Measurements from ENCODE around the gene ECE1. TPM values are rescaled to one million over a fixed set of nuclear protein-coding genes. Genes with fewer than 3 reads are reported as not detected.

The ECE1 gene
- total and polyA plus RNA-seq, 2 of the 4 experiments (the other 2 are of a cell fraction), result 61.8 to 124 TPM

GRCh38 chr1:21292503-21292983 lies 2.3 kb upstream of the ECE1 start:
- Histone ChIP-seq H3K14ac (replicated peaks; ENCODE audit: low read depth, low read length) (peak overlapping the region; percentile 45), H3K4me3 (ENCODE audit: insufficient read depth, low read depth, low read length) (no peak overlapping the region), H3K18ac (ENCODE audit: low read depth, low read length) (no peak overlapping the region), H3K4me1 (ENCODE audit: control insufficient read depth, insufficient read depth, low read length) (peaks cover 29% of the 10 kb centered on the region), H3K79me1 (ENCODE audit: low read depth in 1 of 2, low read length in 2 of 2) (peaks cover 45 to 87% of the 10 kb centered on the region in 2 experiments), H3K4me2 (ENCODE audit: low read depth, low read length) (no peak overlapping the region), H4K8ac (ENCODE audit: low read depth in 2 of 2, low read length in 2 of 2) (no peak overlapping the region), H2BK20ac (ENCODE audit: low read depth, low read length) (no peak overlapping the region), H4K5ac (ENCODE audit: low read depth, low read length) (no peak overlapping the region), H3K9me1 (ENCODE audit: insufficient read depth, low read length) (peaks cover 13% of the 10 kb centered on the region), H2AK5ac (ENCODE audit: low read depth, low read length) (peak overlapping the region; percentile 12; the same call in 1 of the 2 replicates), H3K9me3 (ENCODE audit: control insufficient read depth, insufficient read depth, low read length) (no peaks in the 10 kb centered on the region), H3K27ac (ENCODE audit: insufficient read depth, low read length) (no peak overlapping the region), H3K23ac (ENCODE audit: low read depth, low read length) (no peak overlapping the region), H3K9ac (ENCODE audit: low read depth, low read length) (no peak overlapping the region), H2BK15ac (ENCODE audit: low read depth, low read length) (no peak overlapping the region), H2BK120ac (ENCODE audit: low read depth, low read length) (peak overlapping the region; percentile 18; the same call in 1 of the 2 replicates), H3K27me3 (ENCODE audit: control insufficient read depth, insufficient read depth, low read length) (no peaks in the 10 kb centered on the region), H2AFZ (replicated peaks; ENCODE audit: low read length, poor library complexity) (no peak overlapping the region), H3K4ac (ENCODE audit: low read depth, low read length) (peak overlapping the region; percentile 40; the same call in 1 of the 2 replicates), H3K56ac (ENCODE audit: extremely low read depth, insufficient read depth, low read length) (no peak overlapping the region), H2AK9ac (replicated peaks; ENCODE audit: low read depth, low read length, poor library complexity) (no peak overlapping the region), H4K91ac (ENCODE audit: insufficient read depth, low read depth, low read length) (no peak overlapping the region), H3K36me3 (ENCODE audit: control insufficient read depth, insufficient read depth, low read length) (no peaks in the 10 kb centered on the region), H2BK5ac (ENCODE audit: low read depth, low read length, poor library complexity, severe bottlenecking) (no peak overlapping the region), H4K20me1 (ENCODE audit: insufficient read depth, low read length) (peaks cover 23% of the 10 kb centered on the region)
- no CpG with 5 or more reads among the region's 3 CpGs for WGBS, 2 experiments (ENCODE audit: extremely low coverage in 2 of 2, insufficient read length in 1 of 2)
- BruUV-seq (replicated peaks), result no TSS peak
- no peak for TF ChIP-seq RCOR1 (IDR thresholded peaks at IDR 0.05; ENCODE audit: insufficient replicate concordance, low read length)
- TF ChIP-seq BHLHE40 (IDR thresholded peaks at IDR 0.05; ENCODE audit: low read depth, low read length), result no peak
- no peak for TF ChIP-seq POLR2A (IDR thresholded peaks at IDR 0.05; ENCODE audit: low read depth, low read length)
- TF ChIP-seq CTCF (conservative IDR thresholded peaks at IDR 0.05; ENCODE audit: low read depth, low read length), result no peak
- TF ChIP-seq CHD1 (IDR thresholded peaks at IDR 0.05; ENCODE audit: low read depth, low read length), result no peak
- TF ChIP-seq RFX5 (IDR thresholded peaks at IDR 0.05; ENCODE audit: low read depth, low read length), result no peak
- TF ChIP-seq SMC3 (IDR thresholded peaks at IDR 0.05; ENCODE audit: low read depth, low read length), result no peak
- no peak for TF ChIP-seq USF2 (IDR thresholded peaks at IDR 0.05; ENCODE audit: low read depth, low read length)
- no peak for TF ChIP-seq FOS (IDR thresholded peaks at IDR 0.05; ENCODE audit: low read depth, low read length)
- TF ChIP-seq MAFK (IDR thresholded peaks at IDR 0.05; ENCODE audit: low read depth, low read length), result no peak
- ChIA-PET POLR2A (ENCODE audit: unreplicated experiment) (interaction anchor here (0.6 kb wide), 1 partner anchor 20 kb away, joined by 3 read pairs; no protein-coding TSS in a partner anchor), CTCF (interaction anchor here (0.6 to 0.8 kb wide), 2 partner anchors 21 to 1500 kb away, joined by 3 to 5 read pairs; no protein-coding TSS in a partner anchor)
- no peak for ATAC-seq (ENCODE audit: low read depth)
- in situ Hi-C loops (cut with MboI; ENCODE audit: low sequenced_read_pairs), result no loop called here
- intact Hi-C loops (cut with micrococcal nuclease), result no loop called here
- dilution Hi-C loops (cut with HindIII; ENCODE audit: low sequenced_read_pairs, unreplicated experiment), result no loop called here
- DNase-seq, result no peak

Measured in IMR-90 (cell line).